HCT116 (cell line): ENCODE results near the gene SLC25A28. TPM values are rescaled to one million over a fixed set of nuclear protein-coding genes. Genes with fewer than 3 reads are reported as not detected.
A peak's percentile ranks its signal among the peaks of the same experiment; 100 is the strongest.

Experiments
- ATAC-seq: fragments of 200-7000 bp; cut with Tn5 transposase; 2 replicates; pipeline ENCODE4 v1.9.1; 2020; ENCODE audit warnings: mild to moderate bottlenecking, moderate library complexity
- BruUV-seq: library from RNA; stranded (reverse); fragments of 400-500 nt; replicated peaks from 2 replicates; lab custom pipeline; 2021; lab: Mats Ljungman, UMichigan
- CTCF ChIA-PET: fragments of 300-600 bp; sonication (Branson Sonifier 250); formaldehyde crosslinking; loops from one replicate; lab custom pipeline; 2021; ENCODE audit warnings: antibody characterized with exemption; lab: Charles Lee
- POLR2A ChIA-PET: fragments of 300-600, 350-600 bp; sonication (Branson Sonifier 250); formaldehyde crosslinking; loops from one replicate; lab custom pipeline; 2021; ENCODE audit warnings: antibody characterized with exemption; lab: Charles Lee
- RAD21 ChIA-PET, 2 experiments: fragments of 300-600 bp; sonication (Branson Sonifier 250); formaldehyde crosslinking; loops; one replicate each; lab custom pipeline; 2023; ENCODE audit warnings: low total read pairs in 2 of 2; ENCODE audit not compliant: uncharacterized antibody in 2 of 2, unreplicated experiment in 2 of 2, low non-redundant PET in 1 of 2; lab: Charles Lee
- DNase-seq: peaks from one replicate; pipeline ENCODE4 v3.0.0-alpha.2; 2010; ENCODE audit warnings: low read depth, low spot score
- H2AFZ ChIP-seq: fragments of 200-600 bp; shearing (Covaris generic), sonication (generic); 2 replicates; pipeline ENCODE4 v1.6.1; 2017; ENCODE audit warnings: low read depth, mixed run types, mixed read lengths, antibody characterized with exemption, low read length; ENCODE audit not compliant: poor library complexity, severe bottlenecking
- H3K27ac ChIP-seq: 2 replicates; pipeline ENCODE4 v1.5.1; 2012; ENCODE audit warnings: low read depth, low read length
- H3K27me3 ChIP-seq: fragments of 200-600 bp; sonication (generic); 2 replicates; pipeline ENCODE4 v1.6.1; 2016; ENCODE audit warnings: mixed run types, low read length, mixed read lengths; ENCODE audit not compliant: insufficient read depth
- H3K36me3 ChIP-seq, 2 experiments: fragments of 200-500 bp in 1 of 2; fragments of 200-600 bp in 1 of 2; sonication (Bioruptor generic) in 1 of 2; sonication (generic) in 1 of 2; 2 replicates each; pipeline versions ENCODE4 v1.5.1 to v1.6.1; 2014 to 2016; ENCODE audit warnings: low read length in 2 of 2, inconsistent platforms in 1 of 2, mixed read lengths in 1 of 2, mixed run types in 1 of 2; ENCODE audit not compliant: insufficient read depth in 2 of 2, control insufficient read depth in 1 of 2
- H3K4me1 ChIP-seq, 2 experiments: fragments of 200-600 bp in 1 of 2; sonication (generic) in 1 of 2; 2 replicates each; pipeline versions ENCODE4 v1.5.1 to v1.6.1; 2012 to 2017; ENCODE audit warnings: low read length in 2 of 2, inconsistent platforms in 1 of 2, mild to moderate bottlenecking in 1 of 2, mixed read lengths in 1 of 2, mixed run types in 1 of 2, moderate library complexity in 1 of 2; ENCODE audit not compliant: insufficient read depth in 2 of 2, control insufficient read depth in 1 of 2
- H3K4me2 ChIP-seq: fragments of 200-600 bp; sonication (generic); 2 replicates; pipeline ENCODE4 v1.6.1; 2017; ENCODE audit warnings: mixed run types, low read length, mixed read lengths
- H3K4me3 ChIP-seq, 2 experiments: fragments of 200-600 bp in 1 of 2; sonication (generic) in 1 of 2; replicated peaks in 1 of 2; 2 replicates each; pipeline ENCODE4 v1.5.1; 2011 to 2016; ENCODE audit warnings: low read length in 2 of 2, control low read depth in 1 of 2, low read depth in 1 of 2, mild to moderate bottlenecking in 1 of 2, mixed read lengths in 1 of 2, mixed run types in 1 of 2
- H3K79me2 ChIP-seq: fragments of 200-600 bp; sonication (generic); 2 replicates; pipeline ENCODE4 v1.6.1; 2017; ENCODE audit warnings: mild to moderate bottlenecking, mixed run types, low read length, moderate library complexity, mixed read lengths; ENCODE audit not compliant: insufficient read depth
- H3K9ac ChIP-seq: fragments of 200-600 bp; sonication (generic); 2 replicates; pipeline ENCODE4 v1.6.1; 2016; ENCODE audit warnings: low read length, mixed read lengths
- H3K9me2 ChIP-seq: fragments of 200-600 bp; sonication (generic), shearing (Covaris generic); 2 replicates; pipeline ENCODE4 v1.6.1; 2017; ENCODE audit warnings: mixed run types, mild to moderate bottlenecking, moderate library complexity; ENCODE audit not compliant: insufficient read depth
- H3K9me3 ChIP-seq, 2 experiments: fragments of 200-500 bp in 1 of 2; fragments of 200-600 bp in 1 of 2; sonication (Bioruptor generic) in 1 of 2; sonication (generic) in 1 of 2; 2 replicates each; pipeline ENCODE4 v1.6.1; 2014 to 2017; ENCODE audit warnings: low read length in 2 of 2, mixed read lengths in 2 of 2, inconsistent platforms in 1 of 2, low read depth in 1 of 2, mild to moderate bottlenecking in 1 of 2, mixed run types in 1 of 2, moderate library complexity in 1 of 2; ENCODE audit not compliant: control insufficient read depth in 1 of 2, insufficient read depth in 1 of 2
- H4K20me1 ChIP-seq: fragments of 200-600 bp; sonication (generic), shearing (Covaris generic); 2 replicates; pipeline ENCODE4 v1.6.1; 2017; ENCODE audit warnings: mixed run types, mild to moderate bottlenecking, moderate library complexity; ENCODE audit not compliant: insufficient read depth
- CEBPB ChIP-seq: IDR thresholded peaks from 2 replicates; pipeline ENCODE4 v1.6.1; 2012; ENCODE audit warnings: low read depth
- MAX ChIP-seq: IDR thresholded peaks from 2 replicates; pipeline ENCODE4 v1.6.1; 2012
- REST ChIP-seq: IDR thresholded peaks from 2 replicates; pipeline ENCODE4 v1.6.1; 2012; ENCODE audit warnings: low read depth
- SIN3A ChIP-seq: IDR thresholded peaks from 2 replicates; pipeline ENCODE4 v1.6.1; 2012; ENCODE audit warnings: low read depth
- SP1 ChIP-seq: IDR thresholded peaks from 2 replicates; pipeline ENCODE4 v1.6.1; 2012; ENCODE audit warnings: low read depth
- intact Hi-C: fragments of 100-400 bp; cut with micrococcal nuclease; formaldehyde crosslinking; loops from 2 replicates; pipeline ENCODE4 v1.10.0; 2022
- total RNA-seq: library from RNA; stranded (reverse); gene quantifications from one replicate; pipeline ENCODE4 v1.2.1, GENCODE V29; 2021; ENCODE audit not compliant: unreplicated experiment

The SLC25A28 gene
- total RNA-seq, 1 experiment from 2014 or later, result 59.5 TPM

- Histone ChIP-seq H3K27ac (no peak overlapping the region), H3K9me3 (no peaks in the 10 kb centered on the region), H3K4me1 (peaks cover 21 to 39% of the 10 kb centered on the region in 2 experiments), H3K27me3 (no peaks in the 10 kb centered on the region), H3K9me2 (no peaks in the 10 kb centered on the region), H3K79me2 (no peaks in the 10 kb centered on the region), H3K36me3 (no peaks in the 10 kb centered on the region), H3K4me2 (peak overlapping the region; percentile 43), H4K20me1 (no peaks in the 10 kb centered on the region), H3K9ac (peak overlapping the region; percentile 11; the same call in 1 of the 2 replicates), H3K4me3 (no peak overlapping the region), H2AFZ (peak overlapping the region; percentile 70)
- ATAC-seq, result peak; percentile 71
- DNase-seq, result no peak
- POLR2A ChIA-PET, result interaction anchor here (1.3 kb wide), 1 partner anchor 166 kb away, joined by 3 read pairs; the partner anchor contains the start of gene GOT1
- CTCF ChIA-PET, result interaction anchor here (0.8 to 1.9 kb wide), 2 partner anchors 17 to 35 kb away, joined by 4 to 5 read pairs; no protein-coding TSS in a partner anchor
- no TSS peak for BruUV-seq
- RAD21 ChIA-PET, result no interaction called here
- TF ChIP-seq REST, result no peak
- TF ChIP-seq SP1, result peak; percentile 17; the same call in 1 of the 2 replicates
- TF ChIP-seq, all 23 proteins: peak for 1
- intact Hi-C loops, result loop anchor here (5.0 kb wide), 1 partner anchor 204 kb away; no protein-coding TSS in a partner anchor
Observed at GRCh38 chr10:99595770-99596465, 24.3 kb downstream of the SLC25A28 start.

- BruUV-seq, result no TSS peak
- Histone ChIP-seq H4K20me1 (no peaks in the 10 kb centered on the region), H3K27me3 (no peaks in the 10 kb centered on the region), H3K9ac (peak overlapping the region; percentile 11; the same call in 1 of the 2 replicates), H2AFZ (peak overlapping the region; percentile 70), H3K9me3 (no peaks in the 10 kb centered on the region), H3K4me3 (no peak overlapping the region), H3K9me2 (no peaks in the 10 kb centered on the region), H3K79me2 (no peaks in the 10 kb centered on the region), H3K36me3 (no peaks in the 10 kb centered on the region), H3K27ac (no peak overlapping the region), H3K4me1 (peaks cover 21 to 39% of the 10 kb centered on the region in 2 experiments), H3K4me2 (peak overlapping the region; percentile 43)
- DNase-seq (no peak), ATAC-seq (peak; percentile 29)
- RAD21 ChIA-PET, result no interaction called here
- TF ChIP-seq CEBPB (no peak), MAX (peak; percentile 32; the same call in 1 of the 2 replicates), SIN3A (no peak)
- POLR2A ChIA-PET, result interaction anchor here (1.3 kb wide), 1 partner anchor 165 kb away, joined by 3 read pairs; the partner anchor contains the start of gene GOT1
- CTCF ChIA-PET, result interaction anchor here (1.4 to 1.9 kb wide), 3 partner anchors 34 to 159 kb away, joined by 4 to 8 read pairs (median 5); no protein-coding TSS in a partner anchor
- intact Hi-C loops, result loop anchor here (5.0 kb wide), 1 partner anchor 203 kb away; no protein-coding TSS in a partner anchor
Observed at GRCh38 chr10:99595236-99595635, 25.0 kb downstream of the SLC25A28 start.
